H1 (cell line): ENCODE data around the gene VHLL. TPM values are rescaled to one million over a fixed set of nuclear protein-coding genes. Genes with fewer than 3 reads are reported as not detected.

Experiments
- CTCF ChIA-PET: fragments of 300-600 bp; sonication (Branson Sonifier 250); formaldehyde crosslinking; loops from one replicate; lab custom pipeline; 2021; ENCODE audit not compliant: partially characterized antibody; lab: Charles Lee
- POLR2A ChIA-PET: fragments of 300-600 bp; sonication (Branson Sonifier 250); formaldehyde crosslinking; loops from one replicate; lab custom pipeline; 2021; ENCODE audit warnings: inconsistent platforms; ENCODE audit not compliant: partially characterized antibody; lab: Charles Lee
- DNase-seq, 2 experiments: peaks; one replicate each; pipeline versions ENCODE4 v3.0.0 to v3.0.0-alpha.2; 2010 to 2022; ENCODE audit warnings: low spot score in 2 of 2, low read depth in 1 of 2, mixed read lengths in 1 of 2
- FAIRE-seq: peaks from 2 replicates; lab custom pipeline; 2011; peaks lifted over from hg19 to GRCh38; lab: Jason Lieb, UNC
- H2AFZ ChIP-seq: 2 replicates; pipeline ENCODE4 v1.8.1; 2012; ENCODE audit warnings: low read length, inconsistent platforms
- H2AK5ac ChIP-seq: 2 replicates; pipeline ENCODE4 v1.6.1; 2013; ENCODE audit warnings: low read depth, low read length
- H2BK120ac ChIP-seq: replicated peaks from 2 replicates; pipeline ENCODE3; 2013; ENCODE audit warnings: low read depth, low read length, inconsistent platforms
- H2BK12ac ChIP-seq: 2 replicates; pipeline ENCODE4 v1.6.1; 2013; ENCODE audit warnings: low read depth, low read length
- H2BK15ac ChIP-seq: 2 replicates; pipeline ENCODE4 v1.6.1; 2013; ENCODE audit warnings: low read length
- H2BK20ac ChIP-seq: 2 replicates; pipeline ENCODE4 v1.6.1; 2013; ENCODE audit warnings: low read length
- H2BK5ac ChIP-seq: 2 replicates; pipeline ENCODE4 v1.6.1; 2013; ENCODE audit warnings: low read depth, low read length
- H3K14ac ChIP-seq: 2 replicates; pipeline ENCODE4 v1.6.1; 2013; ENCODE audit warnings: inconsistent platforms; ENCODE audit not compliant: insufficient read length
- H3K18ac ChIP-seq: 2 replicates; pipeline ENCODE4 v1.6.1; 2013; ENCODE audit warnings: low read length; ENCODE audit errors: extremely low read depth
- H3K23ac ChIP-seq: 2 replicates; pipeline ENCODE4 v1.6.1; 2013; ENCODE audit warnings: inconsistent platforms; ENCODE audit not compliant: insufficient read length
- H3K23me2 ChIP-seq: 2 replicates; pipeline ENCODE4 v1.6.1; 2013; ENCODE audit warnings: low read depth, low read length
- H3K27ac ChIP-seq: 2 replicates; pipeline ENCODE4 v1.6.1; 2011; ENCODE audit warnings: low read depth, low read length, inconsistent platforms
- H3K27me3 ChIP-seq, 4 experiments: replicated peaks in 1 of 4; 1 replicate in 1 of 4; 2 replicates in 3 of 4; pipeline versions ENCODE4 v1.6.1 to v1.8.1; 2011 to 2013; ENCODE audit warnings: low read length in 3 of 4, mild to moderate bottlenecking in 3 of 4, inconsistent platforms in 2 of 4, mixed read lengths in 2 of 4, moderate library complexity in 1 of 4; ENCODE audit not compliant: control insufficient read depth in 3 of 4, insufficient read depth in 3 of 4; ENCODE audit errors: extremely low read depth in 1 of 4
- H3K36me3 ChIP-seq, 4 experiments: 2 replicates each; pipeline versions ENCODE4 v1.6.1 to v1.8.1; 2011 to 2013; ENCODE audit warnings: mild to moderate bottlenecking in 4 of 4, low read length in 3 of 4, moderate library complexity in 2 of 4, control low read depth in 1 of 4, inconsistent platforms in 1 of 4; ENCODE audit not compliant: insufficient read depth in 4 of 4, control insufficient read depth in 2 of 4
- H3K4ac ChIP-seq: replicated peaks from 2 replicates; pipeline ENCODE3; 2013; ENCODE audit warnings: low read length, low read depth, mixed read lengths, inconsistent platforms; ENCODE audit not compliant: insufficient read length
- H3K4me1 ChIP-seq, 4 experiments: replicated peaks in 1 of 4; 1 replicate in 1 of 4; 2 replicates in 3 of 4; pipeline versions ENCODE4 v1.6.1 to v1.8.1; 2011 to 2013; ENCODE audit warnings: low read length in 3 of 4, inconsistent platforms in 2 of 4, mixed read lengths in 1 of 4; ENCODE audit not compliant: insufficient read depth in 4 of 4, control insufficient read depth in 3 of 4
- H3K4me2 ChIP-seq, 2 experiments: 2 replicates each; pipeline versions ENCODE4 v1.6.1 to v1.8.1; 2011 to 2013; ENCODE audit warnings: low read depth in 2 of 2, low read length in 2 of 2, control low read depth in 1 of 2, inconsistent platforms in 1 of 2, mild to moderate bottlenecking in 1 of 2; ENCODE audit not compliant: insufficient read depth in 1 of 2
- H3K4me3 ChIP-seq, 4 experiments: fragments of 200-600, 300-600 bp in 1 of 4; sonication (generic), shearing (Covaris generic), sonication (Bioruptor Twin) in 1 of 4; 2 replicates each; pipeline versions ENCODE4 v1.5.1 to v1.8.1; 2011 to 2016; ENCODE audit warnings: low read length in 4 of 4, low read depth in 3 of 4, control low read depth in 2 of 4, inconsistent platforms in 2 of 4, mild to moderate bottlenecking in 2 of 4, mixed read lengths in 1 of 4, moderate library complexity in 1 of 4; ENCODE audit not compliant: insufficient read depth in 2 of 4; ENCODE audit errors: extremely low read depth in 1 of 4
- H3K56ac ChIP-seq: replicated peaks from 2 replicates; pipeline ENCODE3; 2013; ENCODE audit warnings: low read depth, mild to moderate bottlenecking, mixed read lengths, low read length, inconsistent platforms; ENCODE audit not compliant: insufficient read length
- H3K79me1 ChIP-seq: 2 replicates; pipeline ENCODE4 v1.6.1; 2013; ENCODE audit warnings: low read depth, low read length, control low read depth
- H3K79me2 ChIP-seq, 2 experiments: 2 replicates each; pipeline versions ENCODE4 v1.6.1 to v1.8.1; 2012 to 2013; ENCODE audit warnings: low read length in 2 of 2, mild to moderate bottlenecking in 2 of 2, inconsistent platforms in 1 of 2; ENCODE audit not compliant: insufficient read depth in 2 of 2, control insufficient read depth in 1 of 2
- H3K9ac ChIP-seq, 4 experiments: replicated peaks in 1 of 4; 1 replicate in 1 of 4; 2 replicates in 3 of 4; pipeline versions ENCODE4 v1.6.1 to v1.8.1; 2011 to 2013; ENCODE audit warnings: low read depth in 3 of 4, low read length in 3 of 4, control low read depth in 2 of 4, mild to moderate bottlenecking in 2 of 4, moderate library complexity in 2 of 4, inconsistent platforms in 1 of 4; ENCODE audit errors: extremely low read depth in 1 of 4
- H3K9me3 ChIP-seq, 2 experiments: 2 replicates each; pipeline versions ENCODE4 v1.6.1 to v1.8.1; 2012 to 2013; ENCODE audit warnings: mild to moderate bottlenecking in 2 of 2, moderate library complexity in 2 of 2, control low read depth in 1 of 2, inconsistent platforms in 1 of 2, low read depth in 1 of 2, low read length in 1 of 2, mixed read lengths in 1 of 2; ENCODE audit not compliant: insufficient read depth in 2 of 2
- H4K20me1 ChIP-seq, 2 experiments: replicated peaks in 1 of 2; 2 replicates each; pipeline versions ENCODE3 to v1.8.1; 2011 to 2013; ENCODE audit warnings: inconsistent platforms in 2 of 2, low read length in 2 of 2, mild to moderate bottlenecking in 1 of 2; ENCODE audit not compliant: insufficient read depth in 2 of 2, control insufficient read depth in 1 of 2
- H4K5ac ChIP-seq: 2 replicates; pipeline ENCODE4 v1.6.1; 2013; ENCODE audit warnings: low read length, low read depth, mixed read lengths, inconsistent platforms; ENCODE audit not compliant: insufficient read length
- H4K8ac ChIP-seq: 2 replicates; pipeline ENCODE4 v1.8.0; 2013; ENCODE audit warnings: mild to moderate bottlenecking, moderate library complexity, low read length, inconsistent platforms; ENCODE audit not compliant: insufficient read depth; ENCODE audit errors: extremely low read depth
- H4K91ac ChIP-seq: replicated peaks from 2 replicates; pipeline ENCODE3; 2013; ENCODE audit warnings: low read length, mixed read lengths, inconsistent platforms; ENCODE audit not compliant: insufficient read length
- CHD1 ChIP-seq: IDR thresholded peaks from 2 replicates; pipeline ENCODE4 v1.6.1; 2012; ENCODE audit warnings: low read depth, low read length, improper control_type of control experiment
- HDAC2 ChIP-seq, 2 experiments: fragments of 300-600 bp in 1 of 2; sonication (generic) in 1 of 2; IDR thresholded peaks; 2 replicates each; pipeline ENCODE4 v1.6.1; 2011 to 2012; ENCODE audit warnings: low read depth in 2 of 2, low read length in 2 of 2, mild to moderate bottlenecking in 2 of 2, moderate library complexity in 2 of 2, borderline replicate concordance in 1 of 2, inconsistent platforms in 1 of 2
- KDM1A ChIP-seq: fragments of 200-600, 300-600 bp; sonication (generic); IDR thresholded peaks from 2 replicates; pipeline ENCODE4 v1.7.1; 2016; ENCODE audit warnings: mild to moderate bottlenecking, low read length, borderline replicate concordance
- POLR2A ChIP-seq, 2 experiments: IDR thresholded peaks; 1 replicate in 1 of 2; 2 replicates in 1 of 2; pipeline ENCODE4 v1.6.1; 2011; ENCODE audit warnings: low read depth in 2 of 2, low read length in 2 of 2, mild to moderate bottlenecking in 2 of 2; ENCODE audit errors: control extremely low read depth in 1 of 2
- RBBP5 ChIP-seq: IDR thresholded peaks from 2 replicates; pipeline ENCODE4 v1.7.1; 2012; ENCODE audit warnings: low read depth, mild to moderate bottlenecking, inconsistent platforms, low read length, moderate library complexity, borderline replicate concordance
- SP1 ChIP-seq: IDR thresholded peaks from 2 replicates; pipeline ENCODE4 v1.6.1; 2011; ENCODE audit warnings: low read depth, low read length
- SRF ChIP-seq: IDR thresholded peaks from 2 replicates; pipeline ENCODE4 v1.6.1; 2011; ENCODE audit warnings: mild to moderate bottlenecking, low read depth, low read length, moderate library complexity
- TCF12 ChIP-seq: IDR thresholded peaks from 2 replicates; pipeline ENCODE4 v1.6.1; 2011; ENCODE audit warnings: low read depth, mild to moderate bottlenecking, low read length
- TEAD4 ChIP-seq: IDR thresholded peaks from 2 replicates; pipeline ENCODE4 v1.6.1; 2012; ENCODE audit warnings: low read depth, low read length, inconsistent platforms, mixed read lengths
- WGBS, 2 experiments: shearing (Covaris generic) in 1 of 2; methylation state at CpG; one replicate each; pipeline versions ENCODE4 v1.1.6 to v1.1.7; 2013 to 2015; ENCODE audit warnings: low lambda C conversion rate in 2 of 2, mixed read lengths in 2 of 2, inconsistent platforms in 1 of 2, low coverage in 1 of 2, missing lambda C conversion rate in 1 of 2; ENCODE audit not compliant: insufficient replicate concordance in 2 of 2, insufficient coverage in 1 of 2, insufficient read length in 1 of 2; ENCODE audit errors: extremely low coverage in 1 of 2, missing lambda C conversion rate in 1 of 2; 5-methylcytosine and 5-hydroxymethylcytosine counted together
- long read RNA-seq, 2 experiments: library from RNA in 1 of 2; library from capped mRNA in 1 of 2; stranded (forward); transcript quantifications; one replicate each; pipeline ENCODE4 v2.0.0, GENCODE V29; 2021; ENCODE audit warnings: inconsistent platforms in 1 of 2
- polyA minus RNA-seq, 3 experiments: library from RNA; depleted of rRNA, polyadenylated mRNA; stranded (reverse); fragments of >200 nt; gene quantifications; 1 replicate in 2 of 3; 2 replicates in 1 of 3; pipeline ENCODE4 v1.2.3, GENCODE V29; 2011
- polyA plus RNA-seq, 7 experiments: library from polyadenylated mRNA; depleted of rRNA in 3 of 7; stranded (reverse) in 5 of 7; unstranded in 2 of 7; fragments of >200 nt in 5 of 7; fragments of 200-250 nt in 2 of 7; gene quantifications; 1 replicate in 5 of 7; 2 replicates in 1 of 7; 4 replicates in 1 of 7; pipeline versions ENCODE4 v1.2.1 to v1.2.3, GENCODE V29; 2011 to 2013; ENCODE audit warnings: missing spikeins in 2 of 7, mixed read lengths in 2 of 7
- total RNA-seq: library from RNA; stranded (reverse); fragmentation: NEBNext Ultra II Directional; extraction: Animal tissue kit (Norgen Biotek cat#: 25700); gene quantifications from 2 replicates; pipeline ENCODE4 v1.2.1, GENCODE V29; 2021
- TF ChIP-seq, protein P1 (sequence below): IDR thresholded peaks from 2 replicates; pipeline ENCODE4 v1.6.1; 2011; ENCODE audit warnings: low read length, improper control_type of control experiment

The VHLL gene
- total RNA-seq (not detected in 2 replicates), polyA plus RNA-seq (2011; rRNA removed) (not detected in 2 replicates), polyA minus RNA-seq (2011; rRNA and poly(A)+ RNA removed) (not detected in 2 replicates)
- not detected for polyA plus RNA-seq (2011; cell fraction: cytosol; rRNA removed)
- 0.40 TPM for polyA plus RNA-seq (2011; cell fraction: nucleus; rRNA removed)
- polyA plus RNA-seq (2012, experiment 1 of 2) = not detected in 4 replicates
- not detected for polyA plus RNA-seq (2012, experiment 2 of 2)
- polyA plus RNA-seq (2013, experiment 1 of 2) = not detected
- polyA plus RNA-seq (2013, experiment 2 of 2) = not detected
- not detected for polyA minus RNA-seq (2011; cell fraction: cytosol; rRNA and poly(A)+ RNA removed)
- not detected for polyA minus RNA-seq (2011; cell fraction: nucleus; rRNA and poly(A)+ RNA removed)
- long read RNA-seq, experiment 1 = 0 reads
- long read RNA-seq, experiment 2 = 0 reads

DNA sequence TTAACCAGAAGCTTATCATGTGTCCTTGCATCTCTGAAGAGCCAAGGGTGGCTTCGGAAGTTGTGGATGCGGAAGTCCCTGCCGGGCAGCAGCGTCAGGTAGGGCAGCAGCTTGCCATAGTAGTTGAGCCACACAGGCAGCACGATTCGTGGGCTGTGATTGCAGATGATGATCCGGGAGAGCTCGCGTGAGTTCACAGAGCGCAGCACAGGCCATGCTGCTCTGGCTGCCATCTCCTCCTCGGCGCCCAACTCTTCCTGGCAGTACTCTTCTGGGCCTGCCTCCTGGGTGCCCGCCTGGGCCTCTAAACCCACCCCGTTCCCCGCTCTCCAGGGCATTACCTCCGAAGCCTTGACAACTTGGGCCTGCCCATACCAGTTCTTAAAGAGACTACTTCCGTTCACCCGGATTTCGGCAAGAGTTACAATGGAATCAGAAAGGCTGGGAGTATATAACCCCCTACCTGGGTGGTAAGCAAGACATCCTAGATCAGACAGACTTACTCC is at the start of gene VHLL:
Gene VHLL (minus strand): TSS at position 456 of the 506 bp plus-strand sequence. CDS start 118 bp downstream, at position 338.
- H2BK20ac ChIP-seq = no peak within 1 kb of the TSS
- H2BK120ac ChIP-seq = no peak within 1 kb of the TSS
- no peak within 1 kb of the TSS for H4K5ac ChIP-seq
- no peak within 1 kb of the TSS for H2BK15ac ChIP-seq
- 92% methylated on average over 19 of the region's 19 CpGs; no CpG with 5 or more reads in 1 of the 2 experiments for WGBS, 2 experiments
- H2BK5ac ChIP-seq = no peak within 1 kb of the TSS
- H3K4me3 ChIP-seq = no peak within 1 kb of the TSS
- ChIA-PET CTCF (interaction anchor here (0.7 to 1.1 kb wide), 4 partner anchors 9 to 176 kb away, joined by 3 to 5 read pairs (median 3); no protein-coding TSS in a partner anchor), POLR2A (interaction anchor here (1.7 to 16.5 kb wide), 2 partner anchors 8 to 20 kb away, joined by 5 to 221 read pairs; partner anchors contain the start of genes SMG5 and TMEM79)
- H3K14ac ChIP-seq = no peak within 1 kb of the TSS
- no peak within 1 kb of the TSS; the same call in 1 of the 2 replicates for H4K8ac ChIP-seq
- H2BK12ac ChIP-seq = no peak within 1 kb of the TSS
- no peak within 1 kb of the TSS for H3K56ac ChIP-seq
- H3K9me3 ChIP-seq = no peaks in the 10 kb centered on the region
- H3K4ac ChIP-seq = no peak within 1 kb of the TSS
- peaks cover 0 to 7% (median 4%) of the 10 kb centered on the region in 4 experiments; a peak in 3 of 7 replicates for H3K4me1 ChIP-seq
- TF ChIP-seq CHD1 (no peak), TEAD4 (no peak), POLR2A (IDR thresholded peaks at IDR 0.05; ENCODE audit: control extremely low read depth in 1 of 2, low read depth in 2 of 2, low read length in 2 of 2) (no peak), HDAC2 (IDR thresholded peaks at IDR 0.05; ENCODE audit: borderline replicate concordance in 1 of 2, low read depth in 2 of 2, low read length in 2 of 2) (no peak), KDM1A (no peak), TCF12 (no peak), SRF (no peak), RBBP5 (no peak), SP1 (no peak)
- TF ChIP-seq, protein P1, sequence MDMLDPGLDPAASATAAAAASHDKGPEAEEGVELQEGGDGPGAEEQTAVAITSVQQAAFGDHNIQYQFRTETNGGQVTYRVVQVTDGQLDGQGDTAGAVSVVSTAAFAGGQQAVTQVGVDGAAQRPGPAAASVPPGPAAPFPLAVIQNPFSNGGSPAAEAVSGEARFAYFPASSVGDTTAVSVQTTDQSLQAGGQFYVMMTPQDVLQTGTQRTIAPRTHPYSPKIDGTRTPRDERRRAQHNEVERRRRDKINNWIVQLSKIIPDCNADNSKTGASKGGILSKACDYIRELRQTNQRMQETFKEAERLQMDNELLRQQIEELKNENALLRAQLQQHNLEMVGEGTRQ = no peak
- DNase-seq (no peak), FAIRE-seq (no peak)
- H4K91ac ChIP-seq = no peak within 1 kb of the TSS
- H3K79me2 ChIP-seq = no peaks in the 10 kb centered on the region
- H3K79me1 ChIP-seq = 0 out of 2 replicates have a peak, but pooled peaks cover 3% of the 10 kb centered on the region
- H3K9ac ChIP-seq = no peak within 1 kb of the TSS
- H3K23ac ChIP-seq = no peak within 1 kb of the TSS
- no peak within 1 kb of the TSS for H3K4me2 ChIP-seq
- H3K27me3 ChIP-seq = no peaks in the 10 kb centered on the region
- no peak within 1 kb of the TSS for H2AFZ ChIP-seq
- H3K36me3 ChIP-seq = peaks cover 0 to 4% (median 2%) of the 10 kb centered on the region in 4 experiments; a peak in 2 of 8 replicates
- no peak within 1 kb of the TSS for H3K18ac ChIP-seq
- H3K23me2 ChIP-seq = peaks cover 5% of the 10 kb centered on the region; the same call in 1 of the 2 replicates
- no peak within 1 kb of the TSS for H2AK5ac ChIP-seq
- no peak within 1 kb of the TSS for H3K27ac ChIP-seq
- no peaks in the 10 kb centered on the region for H4K20me1 ChIP-seq
